Astrocyte (in vitro differentiated cells and primary cell): ENCODE data around the gene EEF1AKMT3. TPM values are rescaled to one million over a fixed set of nuclear protein-coding genes. Genes with fewer than 3 reads are reported as not detected.

Experiments
- DNase-seq: peaks from one replicate; pipeline ENCODE4 v3.0.0-alpha.2; 2010; ENCODE audit warnings: low read depth
- FAIRE-seq: peaks from 2 replicates; lab custom pipeline; 2011; peaks lifted over from hg19 to GRCh38; lab: Jason Lieb, UNC
- H2AFZ ChIP-seq: 2 replicates; pipeline ENCODE4 v1.6.0; 2012; ENCODE audit warnings: low read depth, low read length, inconsistent platforms
- H3K27ac ChIP-seq: 2 replicates; pipeline ENCODE4 v1.5.1; 2011; ENCODE audit warnings: low read depth, low read length, inconsistent platforms
- H3K27me3 ChIP-seq: 2 replicates; pipeline ENCODE4 v1.6.0; 2011; ENCODE audit warnings: low read length, inconsistent platforms; ENCODE audit not compliant: insufficient read depth
- H3K36me3 ChIP-seq: 2 replicates; pipeline ENCODE4 v1.5.1; 2011; ENCODE audit warnings: low read length, inconsistent platforms; ENCODE audit not compliant: insufficient read depth
- H3K4me1 ChIP-seq: 2 replicates; pipeline ENCODE4 v1.5.1; 2011; ENCODE audit warnings: low read length, inconsistent platforms; ENCODE audit not compliant: insufficient read depth
- H3K4me2 ChIP-seq: 2 replicates; pipeline ENCODE4 v1.6.0; 2012; ENCODE audit warnings: low read length, inconsistent platforms
- H3K4me3 ChIP-seq: 2 replicates; pipeline ENCODE4 v1.5.1; 2011; ENCODE audit warnings: low read depth, mild to moderate bottlenecking, low read length, inconsistent platforms; ENCODE audit not compliant: insufficient read depth
- H3K79me2 ChIP-seq: 2 replicates; pipeline ENCODE4 v1.6.0; 2012; ENCODE audit warnings: mild to moderate bottlenecking, low read length, inconsistent platforms; ENCODE audit not compliant: insufficient read depth
- H3K9ac ChIP-seq: 2 replicates; pipeline ENCODE4 v1.6.0; 2012; ENCODE audit warnings: mild to moderate bottlenecking, low read length, inconsistent platforms
- H3K9me3 ChIP-seq: 2 replicates; pipeline ENCODE4 v1.5.1; 2012; ENCODE audit warnings: low read depth, mild to moderate bottlenecking, low read length, inconsistent platforms; ENCODE audit not compliant: insufficient read depth
- H4K20me1 ChIP-seq: 2 replicates; pipeline ENCODE4 v1.6.0; 2012; ENCODE audit warnings: low read length, inconsistent platforms; ENCODE audit not compliant: insufficient read depth
- H3K27ac Mint-ChIP-seq: one replicate; pipeline ENCODE4 v1.8.0; 2021; ENCODE audit warnings: mild to moderate bottlenecking, mixed read lengths; ENCODE audit not compliant: unreplicated experiment
- H3K27me3 Mint-ChIP-seq: one replicate; pipeline ENCODE4 v1.8.0; 2021; ENCODE audit warnings: low read depth, mixed read lengths; ENCODE audit not compliant: unreplicated experiment
- H3K36me3 Mint-ChIP-seq: one replicate; pipeline ENCODE4 v1.8.0; 2021; ENCODE audit warnings: low read depth, mixed read lengths; ENCODE audit not compliant: unreplicated experiment
- H3K4me1 Mint-ChIP-seq: one replicate; pipeline ENCODE4 v1.8.0; 2021; ENCODE audit warnings: low read depth, mixed read lengths; ENCODE audit not compliant: unreplicated experiment
- H3K4me3 Mint-ChIP-seq: one replicate; pipeline ENCODE4 v1.8.0; 2021; ENCODE audit warnings: mild to moderate bottlenecking, moderate library complexity, mixed read lengths; ENCODE audit not compliant: unreplicated experiment
- H3K9me3 Mint-ChIP-seq: one replicate; pipeline ENCODE4 v1.8.0; 2021; ENCODE audit warnings: mild to moderate bottlenecking, mixed read lengths; ENCODE audit not compliant: unreplicated experiment
- EZH2 ChIP-seq: IDR thresholded peaks from 2 replicates; pipeline ENCODE4 v1.6.1; 2012; ENCODE audit warnings: mild to moderate bottlenecking, low read length, inconsistent platforms; ENCODE audit not compliant: insufficient read depth
- total RNA-seq: library from RNA; stranded (reverse); gene quantifications from 2 replicates; pipeline ENCODE4 v1.2.1, GENCODE V29; 2021
- TF ChIP-seq, protein P1 (sequence below): IDR thresholded peaks from 2 replicates; pipeline ENCODE4 v1.5.1; 2011; ENCODE audit warnings: low read depth, mild to moderate bottlenecking, inconsistent platforms, low read length, moderate library complexity; ENCODE audit not compliant: insufficient read depth

The EEF1AKMT3 gene
- total RNA-seq, 1 donor from 2014 or later = 8.1 TPM

GRCh38 chr12:57823131-57823907, 50.9 kb downstream of the EEF1AKMT3 start:
- Mint-ChIP-seq H3K4me3 (no peak overlapping the region), H3K36me3 (peaks cover 28% of the 10 kb centered on the region)
- FAIRE-seq = no peak

DNA sequence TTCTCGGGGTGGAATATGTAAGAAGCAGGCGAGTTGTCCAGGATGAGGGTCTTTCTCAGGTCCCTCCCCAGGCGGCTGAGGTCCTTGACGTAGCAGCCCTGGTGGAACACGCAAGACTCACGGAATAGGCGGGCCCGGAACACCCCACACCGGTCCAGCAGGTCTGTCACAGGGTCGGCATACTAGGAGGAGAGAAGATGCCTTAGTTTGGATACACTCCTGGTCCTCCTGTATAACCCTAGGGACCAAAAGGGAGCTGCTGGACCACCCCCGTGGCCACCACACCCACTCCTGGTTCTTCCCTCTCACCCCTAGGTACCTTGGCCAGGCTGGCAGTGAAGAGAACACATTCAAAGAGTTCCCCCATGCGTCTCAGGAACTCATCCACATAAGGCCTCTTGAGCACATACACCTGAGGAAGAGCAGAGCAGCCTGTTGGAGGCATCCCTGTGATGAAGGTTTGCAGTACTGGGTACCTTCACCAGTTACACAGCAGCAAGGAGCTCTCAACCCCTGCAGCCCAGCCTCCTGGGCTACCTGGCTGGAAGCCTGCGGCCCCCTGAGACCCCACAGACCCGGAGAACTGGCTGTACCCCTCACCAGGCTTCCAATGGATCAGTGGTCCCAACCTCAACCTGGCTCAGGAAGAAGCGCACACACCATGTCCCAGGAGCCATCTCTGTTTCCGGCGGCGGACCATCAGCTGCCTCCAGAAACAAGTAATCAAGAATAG, 51.7 kb downstream of the EEF1AKMT3 start:
- peaks cover 56% of the 10 kb centered on the region for H4K20me1 ChIP-seq
- no peaks in the 10 kb centered on the region for H3K9me3 ChIP-seq
- Mint-ChIP-seq H3K4me1 (peaks cover 6% of the 10 kb centered on the region), H3K4me3 (no peak overlapping the region), H3K36me3 (peaks cover 32% of the 10 kb centered on the region), H3K27ac (no peak overlapping the region), H3K27me3 (no peaks in the 10 kb centered on the region), H3K9me3 (peaks cover 3% of the 10 kb centered on the region)
- DNase-seq (no peak), FAIRE-seq (no peak)
- no peaks in the 10 kb centered on the region for H3K27me3 ChIP-seq
- H3K4me2 ChIP-seq = no peak overlapping the region
- H3K27ac ChIP-seq = no peak overlapping the region
- TF ChIP-seq, protein P1, sequence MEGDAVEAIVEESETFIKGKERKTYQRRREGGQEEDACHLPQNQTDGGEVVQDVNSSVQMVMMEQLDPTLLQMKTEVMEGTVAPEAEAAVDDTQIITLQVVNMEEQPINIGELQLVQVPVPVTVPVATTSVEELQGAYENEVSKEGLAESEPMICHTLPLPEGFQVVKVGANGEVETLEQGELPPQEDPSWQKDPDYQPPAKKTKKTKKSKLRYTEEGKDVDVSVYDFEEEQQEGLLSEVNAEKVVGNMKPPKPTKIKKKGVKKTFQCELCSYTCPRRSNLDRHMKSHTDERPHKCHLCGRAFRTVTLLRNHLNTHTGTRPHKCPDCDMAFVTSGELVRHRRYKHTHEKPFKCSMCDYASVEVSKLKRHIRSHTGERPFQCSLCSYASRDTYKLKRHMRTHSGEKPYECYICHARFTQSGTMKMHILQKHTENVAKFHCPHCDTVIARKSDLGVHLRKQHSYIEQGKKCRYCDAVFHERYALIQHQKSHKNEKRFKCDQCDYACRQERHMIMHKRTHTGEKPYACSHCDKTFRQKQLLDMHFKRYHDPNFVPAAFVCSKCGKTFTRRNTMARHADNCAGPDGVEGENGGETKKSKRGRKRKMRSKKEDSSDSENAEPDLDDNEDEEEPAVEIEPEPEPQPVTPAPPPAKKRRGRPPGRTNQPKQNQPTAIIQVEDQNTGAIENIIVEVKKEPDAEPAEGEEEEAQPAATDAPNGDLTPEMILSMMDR = no peak
- no peak for TF ChIP-seq EZH2
- H3K4me1 ChIP-seq = no peaks in the 10 kb centered on the region
- H3K79me2 ChIP-seq = peaks cover 20% of the 10 kb centered on the region
- no peak overlapping the region for H3K4me3 ChIP-seq
- H3K36me3 ChIP-seq = peaks cover 68% of the 10 kb centered on the region
- H3K9ac ChIP-seq = no peak overlapping the region
- H2AFZ ChIP-seq = no peak overlapping the region

More at GRCh38 chr12:57823131-57823907, 50.9 kb downstream of the EEF1AKMT3 start:
- Histone ChIP-seq H3K27ac (no peak overlapping the region), H3K4me3 (no peak overlapping the region), H3K79me2 (peaks cover 13% of the 10 kb centered on the region), H3K36me3 (peaks cover 67% of the 10 kb centered on the region), H3K9me3 (no peaks in the 10 kb centered on the region), H4K20me1 (peaks cover 54% of the 10 kb centered on the region), H3K9ac (no peak overlapping the region), H3K4me1 (no peaks in the 10 kb centered on the region), H2AFZ (no peak overlapping the region), H3K4me2 (no peak overlapping the region), H3K27me3 (no peaks in the 10 kb centered on the region)
- TF ChIP-seq EZH2 = no peak
- TF ChIP-seq, protein P1 = no peak
- Mint-ChIP-seq H3K27me3 (no peaks in the 10 kb centered on the region), H3K4me1 (no peaks in the 10 kb centered on the region), H3K9me3 (peaks cover 3% of the 10 kb centered on the region), H3K27ac (no peak overlapping the region)
- no peak for DNase-seq
